ENCODE data around the gene FABP6. TPM values are rescaled to one million over a fixed set of nuclear protein-coding genes. Genes with fewer than 3 reads are reported as not detected.
A peak's percentile ranks its signal among the peaks of the same experiment; 100 is the strongest.

The FABP6 gene
- total RNA-seq, 1 experiment from 2014 or later = 5.7 TPM

DNA sequence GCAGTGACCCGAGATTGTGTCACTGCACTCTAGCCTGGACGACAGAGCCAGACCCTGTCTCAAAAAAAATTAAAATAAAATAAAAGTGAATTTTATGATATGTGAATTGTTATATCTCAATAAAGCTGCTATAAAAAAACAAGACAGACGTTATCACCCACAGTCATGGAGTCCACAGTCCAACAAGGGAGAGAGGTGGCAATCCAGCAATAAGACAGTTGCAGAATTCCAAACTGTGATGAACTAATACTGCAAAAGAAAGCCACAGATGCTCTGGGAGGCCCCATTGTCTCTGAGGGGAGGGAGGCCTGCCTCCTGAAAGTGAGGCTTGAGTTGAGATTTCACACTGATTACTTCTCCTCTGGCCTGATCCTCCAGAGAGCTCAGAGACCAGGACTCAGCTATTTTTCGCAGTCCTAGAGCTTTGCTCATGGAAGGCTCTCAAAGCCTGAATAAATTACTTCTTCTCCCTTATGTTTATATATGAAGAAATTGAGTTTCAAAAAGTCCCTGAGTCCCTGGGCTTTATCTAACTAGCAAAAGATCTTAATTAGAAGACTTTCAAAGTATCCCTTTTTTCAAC is 55.1 kb downstream of the FABP6 start:
- no peaks in the 10 kb centered on the region for H4K20me1 ChIP-seq (ENCODE audit: insufficient read depth)
- no peak overlapping the region for H2AFZ ChIP-seq
- no peak overlapping the region for H3K4me2 ChIP-seq
- peaks cover 20% of the 10 kb centered on the region for H3K4me1 ChIP-seq (replicated peaks; ENCODE audit: insufficient read depth)
- intact Hi-C loops (cut with micrococcal nuclease; ENCODE audit: unreplicated experiment) = no loop called here
- peaks cover 7% of the 10 kb centered on the region; the same call in 1 of the 2 replicates for H3F3A ChIP-seq (ENCODE audit: insufficient read depth, low read depth)
- no TSS peak for BruUV-seq (replicated peaks)
- no peaks in the 10 kb centered on the region for H3K9me2 ChIP-seq (ENCODE audit: insufficient read depth)
- H3K79me2 ChIP-seq (ENCODE audit: low read depth) = no peaks in the 10 kb centered on the region
- no peak overlapping the region for H3K27ac ChIP-seq
- H3K27me3 ChIP-seq (ENCODE audit: insufficient read depth, low read depth) = no peaks in the 10 kb centered on the region
- POLR2A ChIA-PET (ENCODE audit: unreplicated experiment) = no interaction called here
- CTCF ChIA-PET = interaction anchor here (0.6 kb wide), 1 partner anchor 106 kb away, joined by 9 read pairs; no protein-coding TSS in a partner anchor
- H3K36me3 ChIP-seq (ENCODE audit: low read depth) = no peaks in the 10 kb centered on the region
- no peak for DNase-seq
- H3K9me3 ChIP-seq (ENCODE audit: insufficient read depth, low read depth) = no peaks in the 10 kb centered on the region
- H3K4me3 ChIP-seq = no peak overlapping the region
- TF ChIP-seq, protein P1, sequence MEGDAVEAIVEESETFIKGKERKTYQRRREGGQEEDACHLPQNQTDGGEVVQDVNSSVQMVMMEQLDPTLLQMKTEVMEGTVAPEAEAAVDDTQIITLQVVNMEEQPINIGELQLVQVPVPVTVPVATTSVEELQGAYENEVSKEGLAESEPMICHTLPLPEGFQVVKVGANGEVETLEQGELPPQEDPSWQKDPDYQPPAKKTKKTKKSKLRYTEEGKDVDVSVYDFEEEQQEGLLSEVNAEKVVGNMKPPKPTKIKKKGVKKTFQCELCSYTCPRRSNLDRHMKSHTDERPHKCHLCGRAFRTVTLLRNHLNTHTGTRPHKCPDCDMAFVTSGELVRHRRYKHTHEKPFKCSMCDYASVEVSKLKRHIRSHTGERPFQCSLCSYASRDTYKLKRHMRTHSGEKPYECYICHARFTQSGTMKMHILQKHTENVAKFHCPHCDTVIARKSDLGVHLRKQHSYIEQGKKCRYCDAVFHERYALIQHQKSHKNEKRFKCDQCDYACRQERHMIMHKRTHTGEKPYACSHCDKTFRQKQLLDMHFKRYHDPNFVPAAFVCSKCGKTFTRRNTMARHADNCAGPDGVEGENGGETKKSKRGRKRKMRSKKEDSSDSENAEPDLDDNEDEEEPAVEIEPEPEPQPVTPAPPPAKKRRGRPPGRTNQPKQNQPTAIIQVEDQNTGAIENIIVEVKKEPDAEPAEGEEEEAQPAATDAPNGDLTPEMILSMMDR (conservative IDR thresholded peaks at IDR 0.05) = no peak
- TF ChIP-seq EZH2 (IDR thresholded peaks at IDR 0.05; ENCODE audit: low read depth) = no peak

DNA sequence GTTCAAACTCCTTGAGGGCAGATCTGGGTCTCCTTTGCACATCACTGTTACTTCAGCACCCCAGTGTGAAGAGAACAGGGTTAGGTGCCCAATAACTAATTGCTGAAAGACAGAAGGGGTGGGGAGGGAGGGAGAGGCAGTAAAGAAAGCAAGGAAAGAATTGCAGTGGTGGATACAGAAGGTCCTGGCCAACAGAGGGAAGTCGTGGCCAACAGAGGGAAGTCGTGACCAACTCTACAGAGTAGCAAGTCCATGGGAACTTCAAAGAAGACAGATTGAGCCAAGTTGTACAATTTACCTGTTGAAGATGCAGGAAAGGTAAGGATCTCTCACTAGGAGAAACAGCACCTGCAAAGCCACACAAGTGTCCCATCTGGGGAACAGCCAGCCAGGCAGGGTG is 56.0 kb downstream of the FABP6 start:
- ChIA-PET CTCF (no interaction called here), POLR2A (ENCODE audit: unreplicated experiment) (no interaction called here)
- intact Hi-C loops (cut with micrococcal nuclease; ENCODE audit: unreplicated experiment) = loop anchor here (5.0 kb wide), 1 partner anchor 168 kb away; the partner anchor contains the start of gene PWWP2A
- Histone ChIP-seq H3K36me3 (ENCODE audit: low read depth) (no peaks in the 10 kb centered on the region), H3F3A (ENCODE audit: insufficient read depth, low read depth) (peaks cover 7% of the 10 kb centered on the region; the same call in 1 of the 2 replicates), H3K9me2 (ENCODE audit: insufficient read depth) (no peaks in the 10 kb centered on the region), H3K9me3 (ENCODE audit: insufficient read depth, low read depth) (no peaks in the 10 kb centered on the region), H3K27ac (no peak overlapping the region), H3K4me3 (no peak overlapping the region), H3K4me1 (replicated peaks; ENCODE audit: insufficient read depth) (peaks cover 28% of the 10 kb centered on the region), H4K20me1 (ENCODE audit: insufficient read depth) (no peaks in the 10 kb centered on the region), H2AFZ (no peak overlapping the region), H3K79me2 (ENCODE audit: low read depth) (no peaks in the 10 kb centered on the region), H3K27me3 (ENCODE audit: insufficient read depth, low read depth) (no peaks in the 10 kb centered on the region), H3K4me2 (no peak overlapping the region)
- TF ChIP-seq, protein P1 (conservative IDR thresholded peaks at IDR 0.05) = no peak
- TF ChIP-seq EZH2 (IDR thresholded peaks at IDR 0.05; ENCODE audit: low read depth) = no peak
- DNase-seq = no peak
- BruUV-seq (replicated peaks) = no TSS peak

DNA sequence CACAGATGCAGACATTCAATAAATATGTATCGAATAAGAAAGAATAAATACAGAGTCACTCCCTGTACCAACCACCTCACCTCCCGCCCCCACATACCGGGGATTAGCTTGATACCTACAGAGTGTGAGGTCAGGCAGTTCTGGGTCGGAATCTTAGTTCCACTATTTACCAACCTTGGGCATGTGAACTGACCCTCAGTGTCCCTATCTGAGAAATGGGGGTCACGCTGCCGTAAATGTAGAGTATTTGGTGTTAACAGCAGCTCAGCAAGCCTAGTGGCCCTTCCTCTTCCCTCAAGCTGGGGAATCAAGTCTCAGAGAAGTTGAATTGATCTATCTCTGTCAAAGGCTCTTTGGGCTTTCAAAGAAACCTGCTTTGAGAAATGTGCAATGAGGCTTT is 57.6 kb downstream of the FABP6 start:
- peak overlapping the region; percentile 45 for H3K4me2 ChIP-seq
- H3K36me3 ChIP-seq (ENCODE audit: low read depth) = no peaks in the 10 kb centered on the region
- intact Hi-C loops (cut with micrococcal nuclease; ENCODE audit: unreplicated experiment) = loop anchor here (1.0 to 5.0 kb wide), 4 partner anchors 17 to 170 kb away; partner anchors contain the start of gene PWWP2A
- H3K4me1 ChIP-seq (replicated peaks; ENCODE audit: insufficient read depth) = peaks cover 28% of the 10 kb centered on the region
- H3K4me3 ChIP-seq = no peak overlapping the region
- no peaks in the 10 kb centered on the region for H3K9me3 ChIP-seq (ENCODE audit: insufficient read depth, low read depth)
- DNase-seq = no peak
- H3F3A ChIP-seq (ENCODE audit: insufficient read depth, low read depth) = peaks cover 7% of the 10 kb centered on the region; the same call in 1 of the 2 replicates
- ChIA-PET CTCF (no interaction called here), POLR2A (ENCODE audit: unreplicated experiment) (interaction anchor here (0.5 to 0.6 kb wide), 2 partner anchors 61 to 168 kb away, joined by 3 to 7 read pairs; partner anchors contain the start of gene PWWP2A)
- H3K27ac ChIP-seq = peak overlapping the region; percentile 38
- no peaks in the 10 kb centered on the region for H3K9me2 ChIP-seq (ENCODE audit: insufficient read depth)
- TF ChIP-seq EZH2 (IDR thresholded peaks at IDR 0.05; ENCODE audit: low read depth) = no peak
- TF ChIP-seq, protein P1 (conservative IDR thresholded peaks at IDR 0.05) = no peak
- H4K20me1 ChIP-seq (ENCODE audit: insufficient read depth) = no peaks in the 10 kb centered on the region
- BruUV-seq (replicated peaks) = no TSS peak
- H3K79me2 ChIP-seq (ENCODE audit: low read depth) = no peaks in the 10 kb centered on the region
- no peak overlapping the region for H2AFZ ChIP-seq
- H3K27me3 ChIP-seq (ENCODE audit: insufficient read depth, low read depth) = no peaks in the 10 kb centered on the region

Data from PC-9 (cell line).